Smooth muscle cell (in vitro differentiated cells): ENCODE data around the gene ARHGAP18. TPM values are rescaled to one million over a fixed set of nuclear protein-coding genes. Genes with fewer than 3 reads are reported as not detected.

ENCODE experiments used
- DNase-seq: peaks from one replicate; lab custom pipeline; 2025; ENCODE audit not compliant: unreplicated experiment; lab: John Stamatoyannopoulos, UW
- H2AFZ ChIP-seq: fragments of 200-600 bp; sonication (generic); 2 replicates; pipeline ENCODE4 v1.6.0; 2016; ENCODE audit warnings: antibody characterized with exemption, low read depth, mild to moderate bottlenecking
- H3F3A ChIP-seq: fragments of 200-600 bp; sonication (generic); 2 replicates; pipeline ENCODE4 v1.6.0; 2017; ENCODE audit warnings: antibody characterized with exemption, low read depth
- H3K27ac ChIP-seq: fragments of 200-600 bp; sonication (generic); 2 replicates; pipeline ENCODE4 v1.5.1; 2016; ENCODE audit warnings: low read depth, mild to moderate bottlenecking
- H3K27me3 ChIP-seq: fragments of 200-600 bp; sonication (generic); 2 replicates; pipeline ENCODE4 v1.6.1; 2016; ENCODE audit warnings: low read depth, mild to moderate bottlenecking
- H3K36me3 ChIP-seq: fragments of 200-600 bp; sonication (generic); 2 replicates; pipeline ENCODE4 v1.5.1; 2016; ENCODE audit warnings: low read depth
- H3K4me1 ChIP-seq: fragments of 200-600 bp; sonication (generic); 2 replicates; pipeline ENCODE4 v1.5.1; 2016; ENCODE audit warnings: low read depth
- H3K4me2 ChIP-seq: fragments of 200-600 bp; sonication (generic); 2 replicates; pipeline ENCODE4 v1.6.0; 2016; ENCODE audit warnings: mild to moderate bottlenecking
- H3K4me3 ChIP-seq: fragments of 200-600 bp; sonication (generic); 2 replicates; pipeline ENCODE4 v1.5.1; 2016; ENCODE audit warnings: mild to moderate bottlenecking
- H3K79me2 ChIP-seq: fragments of 200-600 bp; sonication (generic); 2 replicates; pipeline ENCODE4 v1.6.0; 2016; ENCODE audit warnings: low read depth, mild to moderate bottlenecking
- H3K9ac ChIP-seq: fragments of 200-600 bp; sonication (generic); 2 replicates; pipeline ENCODE4 v1.6.0; 2016; ENCODE audit warnings: low read depth
- H3K9me3 ChIP-seq: fragments of 200-600 bp; sonication (generic); replicated peaks from 2 replicates; pipeline ENCODE4 v1.5.1; 2016; ENCODE audit warnings: low read depth
- H4K20me1 ChIP-seq: fragments of 200-600 bp; sonication (generic); 2 replicates; pipeline ENCODE4 v1.6.0; 2016; ENCODE audit warnings: low read depth
- CTCF ChIP-seq: fragments of 200-600 bp; sonication (generic); IDR thresholded peaks from 2 replicates; pipeline ENCODE4 v1.5.1; 2017; ENCODE audit warnings: borderline replicate concordance, mild to moderate bottlenecking, antibody characterized with exemption; ENCODE audit not compliant: insufficient read depth, poor library complexity, severe bottlenecking
- WGBS: methylation state at CpG from one replicate; pipeline ENCODE4 v1.1.7; 2016; ENCODE audit warnings: low lambda C conversion rate; 5-methylcytosine and 5-hydroxymethylcytosine counted together
- polyA plus RNA-seq: library from polyadenylated mRNA; unstranded; fragments of >200 nt; fragmentation: Nextera tagmentation; extraction: Ambion mirVana; gene quantifications from 2 replicates; pipeline ENCODE4 v1.2.1, GENCODE V29; 2016
- total RNA-seq: library from RNA; depleted of rRNA; stranded (reverse); fragments of >200 nt; gene quantifications from 2 replicates; pipeline ENCODE4 v1.2.3, GENCODE V29; 2014

ARHGAP18 gene
- total and polyA plus RNA-seq, 2 experiments from 2014 or later = 3.2 to 9.6 TPM

- WGBS = 72% methylated on average over 3 of the region's 3 CpGs
- peaks cover 7% of the 10 kb centered on the region for H3K79me2 ChIP-seq
- H3K4me3 ChIP-seq = no peak overlapping the region
- no peak overlapping the region for H3K27ac ChIP-seq
- TF ChIP-seq CTCF = no peak
- H3F3A ChIP-seq = peaks cover 11% of the 10 kb centered on the region
- no peaks in the 10 kb centered on the region for H4K20me1 ChIP-seq
- DNase-seq = no peak
- no peaks in the 10 kb centered on the region for H3K27me3 ChIP-seq
- H2AFZ ChIP-seq = peak overlapping the region; percentile 19
- peaks cover 11% of the 10 kb centered on the region for H3K4me1 ChIP-seq
- no peak overlapping the region for H3K9ac ChIP-seq
- no peaks in the 10 kb centered on the region for H3K9me3 ChIP-seq
- H3K36me3 ChIP-seq = no peaks in the 10 kb centered on the region
- peak overlapping the region; percentile 17 for H3K4me2 ChIP-seq
These were observed 30.2 kb downstream of the ARHGAP18 start for GRCh38 chr6:129679758-129680157.

- Histone ChIP-seq H2AFZ (peak overlapping the region; percentile 19), H3K4me1 (peaks cover 7% of the 10 kb centered on the region), H3K27ac (no peak overlapping the region), H3K36me3 (no peaks in the 10 kb centered on the region), H3K79me2 (peaks cover 7% of the 10 kb centered on the region), H3K27me3 (no peaks in the 10 kb centered on the region), H3F3A (peaks cover 10% of the 10 kb centered on the region), H3K4me3 (no peak overlapping the region), H3K4me2 (peak overlapping the region; percentile 17), H4K20me1 (no peaks in the 10 kb centered on the region), H3K9me3 (no peaks in the 10 kb centered on the region), H3K9ac (no peak overlapping the region)
- no peak for DNase-seq
- no peak for TF ChIP-seq CTCF
- 63% methylated on average over 3 of the region's 3 CpGs for WGBS
These were observed 30.7 kb downstream of the ARHGAP18 start for GRCh38 chr6:129679275-129679674.

GRCh38 chr6:129678463-129678862, 31.5 kb downstream of the ARHGAP18 start:
- no peaks in the 10 kb centered on the region for H3K27me3 ChIP-seq
- H3F3A ChIP-seq = peaks cover 4% of the 10 kb centered on the region
- no peak for DNase-seq
- TF ChIP-seq CTCF = no peak
- no peak overlapping the region for H3K9ac ChIP-seq
- H3K9me3 ChIP-seq = no peaks in the 10 kb centered on the region
- H3K79me2 ChIP-seq = peaks cover 7% of the 10 kb centered on the region
- H3K27ac ChIP-seq = no peak overlapping the region
- no peak overlapping the region for H3K4me2 ChIP-seq
- H2AFZ ChIP-seq = no peak overlapping the region
- peaks cover 9% of the 10 kb centered on the region for H3K4me1 ChIP-seq
- WGBS = 73% methylated on average over 1 of the region's 1 CpG
- no peaks in the 10 kb centered on the region for H3K36me3 ChIP-seq
- H4K20me1 ChIP-seq = no peaks in the 10 kb centered on the region
- H3K4me3 ChIP-seq = no peak overlapping the region

GRCh38 chr6:129677620-129678325, 32.2 kb downstream of the ARHGAP18 start:
- TF ChIP-seq CTCF = no peak
- Histone ChIP-seq H2AFZ (no peak overlapping the region), H3K36me3 (no peaks in the 10 kb centered on the region), H3K27ac (no peak overlapping the region), H3F3A (no peaks in the 10 kb centered on the region), H4K20me1 (no peaks in the 10 kb centered on the region), H3K4me3 (no peak overlapping the region), H3K4me1 (peaks cover 12% of the 10 kb centered on the region), H3K4me2 (no peak overlapping the region), H3K79me2 (peaks cover 7% of the 10 kb centered on the region), H3K9ac (no peak overlapping the region), H3K27me3 (no peaks in the 10 kb centered on the region), H3K9me3 (no peaks in the 10 kb centered on the region)
- no peak for DNase-seq
- 100% methylated on average over 2 of the region's 2 CpGs for WGBS
